ENCODE measurements around the gene EBF3. TPM values are rescaled to one million over a fixed set of nuclear protein-coding genes. Genes with fewer than 3 reads are reported as not detected.

The EBF3 gene
- total RNA-seq, 1 experiment from 2014 or later = 0.22 TPM

DNA sequence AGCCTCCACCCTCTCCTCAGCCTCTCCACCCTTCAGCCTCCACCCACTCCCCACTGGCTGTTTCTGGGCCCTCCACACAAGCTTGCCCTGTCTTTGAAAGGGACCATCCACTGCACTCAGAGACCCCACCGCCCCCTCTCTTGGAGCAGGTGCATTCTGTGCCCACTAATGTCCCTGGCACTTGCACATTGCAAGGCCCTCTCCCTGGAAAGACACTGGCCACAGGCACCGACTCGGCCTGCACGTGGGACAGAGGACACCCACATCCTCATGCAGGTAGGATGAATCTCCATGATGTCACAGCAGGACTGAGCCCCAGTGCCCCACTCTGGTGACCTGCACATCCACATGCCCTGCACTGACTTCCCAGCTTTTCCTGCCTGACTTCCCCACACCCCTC lies 36.8 kb upstream of the EBF3 start:
- H2BK15ac ChIP-seq (ENCODE audit: low read depth, low read length) = no peak overlapping the region

More for the DNA sequence above, 36.8 kb upstream of the EBF3 start:
- TF ChIP-seq, protein P1, sequence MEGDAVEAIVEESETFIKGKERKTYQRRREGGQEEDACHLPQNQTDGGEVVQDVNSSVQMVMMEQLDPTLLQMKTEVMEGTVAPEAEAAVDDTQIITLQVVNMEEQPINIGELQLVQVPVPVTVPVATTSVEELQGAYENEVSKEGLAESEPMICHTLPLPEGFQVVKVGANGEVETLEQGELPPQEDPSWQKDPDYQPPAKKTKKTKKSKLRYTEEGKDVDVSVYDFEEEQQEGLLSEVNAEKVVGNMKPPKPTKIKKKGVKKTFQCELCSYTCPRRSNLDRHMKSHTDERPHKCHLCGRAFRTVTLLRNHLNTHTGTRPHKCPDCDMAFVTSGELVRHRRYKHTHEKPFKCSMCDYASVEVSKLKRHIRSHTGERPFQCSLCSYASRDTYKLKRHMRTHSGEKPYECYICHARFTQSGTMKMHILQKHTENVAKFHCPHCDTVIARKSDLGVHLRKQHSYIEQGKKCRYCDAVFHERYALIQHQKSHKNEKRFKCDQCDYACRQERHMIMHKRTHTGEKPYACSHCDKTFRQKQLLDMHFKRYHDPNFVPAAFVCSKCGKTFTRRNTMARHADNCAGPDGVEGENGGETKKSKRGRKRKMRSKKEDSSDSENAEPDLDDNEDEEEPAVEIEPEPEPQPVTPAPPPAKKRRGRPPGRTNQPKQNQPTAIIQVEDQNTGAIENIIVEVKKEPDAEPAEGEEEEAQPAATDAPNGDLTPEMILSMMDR (conservative IDR thresholded peaks at IDR 0.05) = no peak
- no peak for DNase-seq
- Histone ChIP-seq H2BK120ac (ENCODE audit: low read depth, low read length, poor library complexity, severe bottlenecking) (no peak overlapping the region), H4K20me1 (ENCODE audit: control insufficient read depth, insufficient read depth, insufficient read length) (no peaks in the 10 kb centered on the region), H3K27me3 (ENCODE audit: insufficient read depth, low read length) (no peaks in the 10 kb centered on the region), H3K23ac (ENCODE audit: insufficient read length, low read depth, low read length) (no peak overlapping the region), H3K56ac (ENCODE audit: insufficient read length, low read depth, low read length) (no peak overlapping the region), H3K4me1 (ENCODE audit: insufficient read depth, low read length) (no peaks in the 10 kb centered on the region), H2BK5ac (ENCODE audit: insufficient read length, low read length) (no peak overlapping the region), H2BK20ac (ENCODE audit: low read depth, low read length, poor library complexity, severe bottlenecking) (no peak overlapping the region), H3K23me2 (ENCODE audit: insufficient read length, low read depth, low read length, poor library complexity, severe bottlenecking) (no peaks in the 10 kb centered on the region), H3K4ac (ENCODE audit: low read depth, low read length) (no peak overlapping the region), H3K14ac (ENCODE audit: insufficient read depth, low read length) (no peak overlapping the region), H2AK5ac (ENCODE audit: insufficient read length, low read length) (no peak overlapping the region), H2BK12ac (ENCODE audit: insufficient read length, low read depth, low read length) (no peak overlapping the region), H3K27ac (ENCODE audit: insufficient read length, low read depth, low read length) (no peak overlapping the region), H4K8ac (replicated peaks; ENCODE audit: insufficient read length, low read depth, low read length) (no peak overlapping the region), H4K91ac (ENCODE audit: insufficient read length, low read depth, low read length) (no peak overlapping the region), H3K9ac (ENCODE audit: extremely low read depth, insufficient read length, low read length) (no peak overlapping the region), H3K9me3 (ENCODE audit: control insufficient read depth, low read depth, low read length) (no peaks in the 10 kb centered on the region), H3K18ac (ENCODE audit: insufficient read length, low read depth, low read length) (no peak overlapping the region), H3K79me1 (ENCODE audit: insufficient read depth, low read depth, low read length, poor library complexity, severe bottlenecking) (no peaks in the 10 kb centered on the region), H3K79me2 (ENCODE audit: insufficient read depth, low read length) (no peaks in the 10 kb centered on the region), H2AFZ (ENCODE audit: low read length) (no peak overlapping the region), H4K5ac (ENCODE audit: insufficient read length, low read depth, low read length) (no peak overlapping the region), H3T11ph (ENCODE audit: low read length) (no peak overlapping the region), H3K4me2 (ENCODE audit: insufficient read depth, insufficient read length, low read length) (no peak overlapping the region)
- Mint-ChIP-seq H3K27ac (peak overlapping the region in 1 of 3 experiments; percentile 65; a peak in 1 of 7 replicates), H3K27me3 (ENCODE audit: low read depth) (peaks cover 40% of the 10 kb centered on the region), H3K4me1 (no peaks in the 10 kb centered on the region), H3K4me3 (no peak overlapping the region), H3K9me3 (peaks cover 5 to 11% of the 10 kb centered on the region in 2 experiments; a peak in 2 of 5 replicates), H3K36me3 (ENCODE audit: insufficient read depth in 1 of 3, low read depth in 3 of 3) (no peaks in the 10 kb centered on the region)
- no CpG with 5 or more reads among the region's 4 CpGs for WGBS (ENCODE audit: extremely low coverage, insufficient read length, low lambda C conversion rate)
